Fibroblast of skin of back (primary cell): Measurements from ENCODE around the gene SYNPR.
A peak's percentile ranks its signal among the peaks of the same experiment; 100 is the strongest.

Source experiments
- DNase-seq: peaks from one replicate; pipeline ENCODE4 v3.0.0-alpha.2; 2013

Gene SYNPR

DNA sequence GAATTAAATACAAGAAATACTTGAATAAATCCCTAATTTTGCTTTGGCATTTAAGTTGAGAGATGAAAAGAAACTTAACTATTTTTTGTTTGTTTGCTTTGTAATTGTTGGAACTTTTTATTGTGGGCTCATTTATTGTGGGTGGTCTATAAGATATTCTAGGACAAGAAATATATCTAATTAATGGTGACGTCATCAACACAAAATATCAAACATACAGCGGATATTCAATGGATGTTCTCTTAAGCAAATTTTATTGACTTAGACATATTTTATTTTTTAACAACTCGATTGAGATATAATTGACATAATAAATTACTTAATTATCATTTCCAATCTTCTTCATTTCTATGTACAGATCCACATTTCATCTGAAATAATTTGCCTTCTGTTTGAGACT is 30.0 kb downstream of the SYNPR start:
- DNase-seq: no peak

DNA sequence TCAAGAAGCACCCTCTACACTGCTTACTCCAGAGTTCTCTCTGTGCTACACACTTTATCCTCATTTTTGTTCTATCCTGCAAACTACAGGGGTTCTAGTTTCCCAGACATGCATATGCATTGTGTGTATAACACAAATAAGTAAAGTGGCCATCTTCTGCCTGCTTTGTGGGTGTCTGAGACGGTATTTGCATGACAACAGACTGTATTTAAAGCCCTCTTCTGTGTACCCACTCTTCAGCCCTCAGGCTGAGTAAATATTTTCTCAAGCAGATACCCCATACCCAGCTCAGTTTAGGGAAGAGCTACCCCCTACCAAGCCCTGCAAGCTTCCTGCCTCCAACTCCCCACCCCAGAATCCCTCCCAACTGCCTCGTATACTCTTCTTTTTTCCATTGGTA is 31.7 kb downstream of the SYNPR start:
- DNase-seq: no peak

- DNase-seq: no peak
Measured at GRCh38 chr3:63323766-63324165, 45.7 kb downstream of the SYNPR start.

- no peak for DNase-seq
Measured at GRCh38 chr3:63324621-63325020, 46.5 kb downstream of the SYNPR start.

DNA sequence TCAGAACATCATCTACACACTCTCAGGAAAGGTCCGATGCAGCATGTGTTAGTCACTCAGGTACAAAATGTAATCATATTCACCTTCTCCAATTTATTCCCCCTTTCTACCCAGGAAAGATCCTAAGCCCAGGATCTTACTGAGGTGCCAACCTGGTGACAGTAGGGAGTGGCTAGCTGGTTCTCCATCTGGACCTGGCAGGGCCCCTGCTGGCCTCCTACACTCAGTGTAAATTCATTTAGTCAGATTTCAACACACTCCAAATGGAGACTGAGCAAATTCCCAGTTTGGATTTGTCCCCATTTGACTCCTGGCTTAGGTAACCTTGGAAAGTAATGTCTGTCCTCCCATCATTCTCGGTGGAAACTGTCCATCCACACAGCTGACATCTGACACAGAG is 47.3 kb downstream of the SYNPR start:
- DNase-seq: no peak

- peak; percentile 41 for DNase-seq
Measured at GRCh38 chr3:63328365-63328764, 50.3 kb downstream of the SYNPR start.

DNA sequence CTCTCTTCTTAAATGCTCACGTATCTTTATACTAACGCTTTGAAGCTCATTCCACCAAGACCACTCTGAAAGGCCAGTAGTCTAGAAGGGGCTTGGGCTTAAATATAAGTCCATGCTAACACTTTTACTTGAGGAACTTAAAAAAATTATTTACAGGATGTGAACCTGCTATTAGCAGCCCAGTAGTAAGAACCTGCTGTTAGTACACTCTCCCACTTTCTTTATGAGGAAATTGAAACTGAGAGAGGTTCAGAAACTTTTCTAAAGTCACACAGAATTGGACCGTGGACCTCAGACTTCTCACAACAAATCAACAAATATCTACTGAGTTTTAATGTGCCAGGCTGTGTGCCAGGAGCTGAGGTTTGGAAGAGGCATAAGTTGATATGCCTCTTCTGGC is 53.4 kb downstream of the SYNPR start:
- no peak for DNase-seq

DNA sequence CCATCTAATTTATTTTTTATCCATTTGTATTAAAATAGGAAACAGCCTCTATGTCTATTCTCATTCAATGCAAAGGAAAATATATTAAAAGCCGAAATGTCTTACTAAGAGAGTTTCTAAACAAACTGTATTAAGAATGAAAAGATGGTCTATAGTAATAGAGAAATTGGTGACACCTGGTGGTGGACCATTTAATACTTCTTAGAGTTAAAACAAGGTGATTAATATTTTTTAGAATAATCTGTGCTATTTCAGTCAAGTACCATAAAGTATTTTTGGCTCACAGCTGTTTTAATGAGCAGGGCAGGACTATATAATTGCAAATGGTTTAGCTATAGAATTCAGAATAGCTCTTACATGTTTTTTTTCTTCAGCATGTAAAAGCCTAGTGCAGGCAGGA is 55.7 kb downstream of the SYNPR start:
- DNase-seq: no peak

- DNase-seq: no peak
Measured at GRCh38 chr3:63338351-63338750, 60.2 kb downstream of the SYNPR start.

- peak; percentile 96 for DNase-seq
Measured at GRCh38 chr3:63343674-63344073, 65.6 kb downstream of the SYNPR start.

DNA sequence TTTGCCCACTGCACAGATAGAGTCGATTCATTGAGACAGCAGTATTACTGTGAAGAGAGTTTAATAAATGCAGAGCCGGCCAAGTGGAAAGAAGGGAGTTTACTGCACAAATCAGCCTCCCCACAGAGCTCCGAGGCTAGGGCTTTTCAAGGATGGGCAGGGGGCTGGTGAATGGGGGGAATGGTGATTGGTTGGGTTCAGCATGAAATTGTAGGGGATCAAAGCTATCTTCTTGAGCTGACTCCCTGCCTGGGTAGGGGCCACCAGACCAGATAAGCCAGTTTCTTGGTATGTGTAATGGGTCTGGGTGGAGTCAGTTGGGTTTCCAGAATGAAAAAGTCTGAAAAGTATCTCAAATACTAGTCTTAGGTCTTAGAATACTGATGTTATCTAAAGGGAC is 66.6 kb downstream of the SYNPR start:
- no peak for DNase-seq

GRCh38 chr3:63349583-63350573 is 71.8 kb downstream of the SYNPR start:
- DNase-seq: peak; percentile 73

- DNase-seq: peak; percentile 71
Measured at GRCh38 chr3:63351159-63352007, 73.3 kb downstream of the SYNPR start.

DNA sequence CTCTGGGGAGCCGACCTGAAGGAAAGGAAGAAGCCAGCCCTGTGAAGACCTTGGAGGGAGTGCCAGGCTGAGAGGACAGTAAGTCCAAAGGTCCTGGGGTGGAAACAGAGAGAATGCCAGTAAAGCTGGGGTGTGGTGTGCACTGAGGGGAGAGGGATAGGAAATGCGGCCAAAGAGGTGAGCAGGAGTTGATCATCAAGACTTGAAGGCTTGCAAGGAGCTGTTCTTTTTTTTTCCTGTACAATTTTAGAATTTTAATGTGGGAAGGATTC is 73.8 kb downstream of the SYNPR start:
- DNase-seq: no peak

GRCh38 chr3:63353383-63353782 is 75.3 kb downstream of the SYNPR start:
- peak; percentile 81 for DNase-seq

- DNase-seq: peak; percentile 22
Measured at GRCh38 chr3:63354160-63354559, 76.1 kb downstream of the SYNPR start.

GRCh38 chr3:63355809-63356208 is 77.7 kb downstream of the SYNPR start:
- DNase-seq: peak; percentile 87

DNA sequence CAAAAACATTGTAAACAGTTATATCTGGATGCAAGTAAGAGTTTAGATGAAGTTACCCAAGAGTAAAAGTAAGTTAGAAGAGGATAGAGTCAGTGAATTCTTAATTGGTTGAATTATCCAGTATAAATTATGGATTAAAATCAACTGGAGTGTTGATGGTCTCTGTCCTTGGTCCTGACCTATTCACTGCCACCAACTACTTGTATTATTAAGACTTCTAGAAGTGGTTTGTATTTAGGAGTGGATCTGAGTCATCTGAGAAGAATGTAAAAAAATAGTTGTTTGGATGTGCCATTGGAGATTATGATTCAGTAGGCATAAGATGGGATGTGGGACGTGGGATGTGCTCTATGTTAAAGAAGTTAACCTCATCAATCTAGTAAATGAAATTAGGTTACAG is 86.4 kb downstream of the SYNPR start:
- peak; percentile 61 for DNase-seq

DNA sequence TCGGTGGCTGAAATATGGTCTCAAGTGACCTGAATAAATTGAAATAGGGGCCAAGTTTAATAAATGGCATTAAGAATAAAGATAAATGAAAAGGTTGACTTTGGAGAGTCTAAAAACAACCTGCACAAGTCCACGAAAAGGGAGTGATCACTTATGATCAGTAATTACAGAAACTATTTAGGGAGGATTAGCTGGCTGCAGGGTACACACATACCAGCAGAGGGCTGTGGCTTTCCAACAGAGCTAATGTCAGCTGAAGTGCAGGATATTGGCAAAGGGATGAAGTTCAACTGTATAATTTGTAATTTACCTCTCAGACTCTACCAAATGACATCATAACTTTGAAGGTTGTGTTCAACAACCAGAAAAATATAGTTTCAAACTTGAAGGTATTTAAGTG is 86.8 kb downstream of the SYNPR start:
- DNase-seq: no peak

- no peak for DNase-seq
Measured at GRCh38 chr3:63365671-63366070, 87.6 kb downstream of the SYNPR start.

GRCh38 chr3:63370094-63370493 is 92.0 kb downstream of the SYNPR start:
- no peak for DNase-seq

DNA sequence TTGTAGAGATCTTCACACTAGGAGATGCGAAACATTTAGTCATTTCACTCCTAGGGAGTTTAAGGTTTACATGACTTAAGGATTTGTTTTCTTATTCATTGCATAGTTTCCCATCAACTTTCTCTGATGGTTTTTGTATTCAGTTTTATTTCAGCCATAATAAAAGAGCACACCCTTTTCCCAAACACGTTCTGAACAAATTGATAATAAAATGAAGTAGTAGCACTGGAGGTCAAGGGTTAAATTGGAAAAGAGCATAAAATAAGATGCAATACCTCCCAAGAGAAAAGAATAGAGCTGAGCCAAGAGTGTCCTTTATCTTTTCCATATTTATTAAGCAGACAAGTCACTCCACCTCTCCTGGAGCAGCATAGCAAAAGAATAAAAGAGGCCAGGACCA is 104.9 kb downstream of the SYNPR start:
- DNase-seq: no peak

GRCh38 chr3:63384382-63384781 is 106.3 kb downstream of the SYNPR start:
- DNase-seq: no peak

GRCh38 chr3:63385629-63386028 is 107.5 kb downstream of the SYNPR start:
- no peak for DNase-seq
